Activated CD8-positive, alpha-beta memory T cell treated with anti-CD3 and anti-CD28 coated beads, Interleukin-2, amount 50 U/mL, for 24 hours (primary cell): ENCODE measurements around the gene VPS4A.
"Not testable (repeated sequence)": the region's sequence is repeated elsewhere in the genome, so short reads cannot be mapped to it uniquely, and the experiment has no call there.

Source experiments
- DNase-seq: peaks from one replicate; pipeline ENCODE4 v3.0.0-alpha.2; 2020; ENCODE audit errors: extremely low read depth

The VPS4A gene

GRCh38 chr16:69310653-69311532 lies at the start of gene VPS4A:
Gene VPS4A (plus strand): TSS chr16:69311350. CDS start chr16:69311512, 162 bp downstream.
- peak; percentile 89 for DNase-seq

- DNase-seq, result no peak
Measured at GRCh38 chr16:69266334-69267063, 44.7 kb upstream of the VPS4A start.

- no peak for DNase-seq
Measured at GRCh38 chr16:69267633-69268032, 43.5 kb upstream of the VPS4A start.

GRCh38 chr16:69270395-69270794 lies 40.8 kb upstream of the VPS4A start:
- DNase-seq, result no peak

- no peak for DNase-seq
Measured at GRCh38 chr16:69270831-69271230, 40.3 kb upstream of the VPS4A start.

GRCh38 chr16:69273009-69273408 lies 38.1 kb upstream of the VPS4A start:
- no peak for DNase-seq

GRCh38 chr16:69274699-69275235 lies 36.4 kb upstream of the VPS4A start:
- DNase-seq, result no peak

GRCh38 chr16:69276148-69277115 lies 34.7 kb upstream of the VPS4A start:
- no peak for DNase-seq

- DNase-seq, result no peak
Measured at GRCh38 chr16:69277413-69277812, 33.7 kb upstream of the VPS4A start.

- no peak for DNase-seq
Measured at GRCh38 chr16:69283851-69284250, 27.3 kb upstream of the VPS4A start.

GRCh38 chr16:69285240-69285639 lies 25.9 kb upstream of the VPS4A start:
- no peak for DNase-seq

- no peak for DNase-seq
Measured at GRCh38 chr16:69286941-69287713, 24.0 kb upstream of the VPS4A start.

GRCh38 chr16:69291657-69292056 lies 19.5 kb upstream of the VPS4A start:
- DNase-seq, result not testable (repeated sequence)

GRCh38 chr16:69293401-69293800 lies 17.7 kb upstream of the VPS4A start:
- DNase-seq, result no peak

- no peak for DNase-seq
Measured at GRCh38 chr16:69294051-69294450, 17.1 kb upstream of the VPS4A start.

GRCh38 chr16:69296771-69297170 lies 14.4 kb upstream of the VPS4A start:
- DNase-seq, result not testable (repeated sequence)

GRCh38 chr16:69298261-69298660 lies 12.9 kb upstream of the VPS4A start:
- DNase-seq, result no peak

GRCh38 chr16:69301187-69301586 lies 10.0 kb upstream of the VPS4A start:
- no peak for DNase-seq

- DNase-seq, result no peak
Measured at GRCh38 chr16:69301861-69302260, 9.3 kb upstream of the VPS4A start.

- no peak for DNase-seq
Measured at GRCh38 chr16:69302301-69302700, 8.8 kb upstream of the VPS4A start.

GRCh38 chr16:69306031-69306430 lies 5.1 kb upstream of the VPS4A start:
- no peak for DNase-seq
